Measurements from ENCODE around the gene NUP210. TPM values are rescaled to one million over a fixed set of nuclear protein-coding genes. Genes with fewer than 3 reads are reported as not detected.

NUP210 gene
- polyA plus RNA-seq, 1 donor from 2014 or later = 72.2 TPM

Other genes starting within 250 kb of the NUP210 start
- 1.3 TPM for gene HDAC11, start 60.0 kb upstream of the NUP210 start, polyA plus RNA-seq
- gene FBLN2, start 128.8 kb upstream of the NUP210 start, polyA plus RNA-seq = 4.4 TPM